Measurements from ENCODE around the gene TGFBR3. TPM values are rescaled to one million over a fixed set of nuclear protein-coding genes. Genes with fewer than 3 reads are reported as not detected.

Gene TGFBR3
- total RNA-seq, 2 donors from 2014 or later = 2.5 to 4.3 TPM

- no peaks in the 10 kb centered on the region for H3K9me3 Mint-ChIP-seq
- H3K27ac Mint-ChIP-seq = no peak overlapping the region
- peaks cover 5% of the 10 kb centered on the region for H3K4me1 Mint-ChIP-seq
- H3K4me3 Mint-ChIP-seq = no peak overlapping the region
- H3K27me3 Mint-ChIP-seq = no peaks in the 10 kb centered on the region
- H3K36me3 Mint-ChIP-seq (ENCODE audit: low read depth) = peaks cover 22% of the 10 kb centered on the region
- no peak for ATAC-seq (replicated peaks)
Measured at GRCh38 chr1:91783423-91784170, 102.4 kb downstream of the TGFBR3 start.

GRCh38 chr1:91781901-91782622, 103.9 kb downstream of the TGFBR3 start:
- Mint-ChIP-seq H3K4me1 (peaks cover 5% of the 10 kb centered on the region), H3K9me3 (no peaks in the 10 kb centered on the region), H3K27ac (no peak overlapping the region), H3K36me3 (ENCODE audit: low read depth) (peaks cover 14% of the 10 kb centered on the region), H3K4me3 (no peak overlapping the region), H3K27me3 (no peaks in the 10 kb centered on the region)
- no peak for ATAC-seq (replicated peaks)

DNA sequence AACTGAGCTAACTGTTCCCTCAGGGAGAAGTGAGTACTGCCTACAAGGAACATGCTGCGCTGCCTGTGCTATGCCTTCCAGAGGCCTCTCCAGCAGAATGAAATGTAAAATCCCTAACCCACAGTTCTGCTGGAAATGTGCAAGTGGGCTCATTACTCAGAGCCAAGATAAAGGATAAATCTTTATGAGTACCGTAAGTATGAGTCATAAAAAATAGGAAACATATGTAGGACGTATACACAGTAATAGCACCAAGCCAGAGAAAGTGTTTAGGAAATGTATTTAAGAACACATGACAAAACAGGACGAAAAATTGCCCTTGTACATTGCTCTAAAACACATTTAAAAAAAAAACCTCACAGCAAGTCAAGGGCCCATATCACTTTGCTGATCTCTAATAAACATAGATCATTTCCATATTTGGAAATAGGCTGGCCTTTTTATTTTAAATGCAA, 104.6 kb downstream of the TGFBR3 start:
- Mint-ChIP-seq H3K36me3 (ENCODE audit: low read depth) (peaks cover 13% of the 10 kb centered on the region), H3K27me3 (no peaks in the 10 kb centered on the region), H3K27ac (no peak overlapping the region), H3K9me3 (no peaks in the 10 kb centered on the region), H3K4me1 (peaks cover 5% of the 10 kb centered on the region), H3K4me3 (no peak overlapping the region)
- peak; percentile 21 for ATAC-seq (replicated peaks)

DNA sequence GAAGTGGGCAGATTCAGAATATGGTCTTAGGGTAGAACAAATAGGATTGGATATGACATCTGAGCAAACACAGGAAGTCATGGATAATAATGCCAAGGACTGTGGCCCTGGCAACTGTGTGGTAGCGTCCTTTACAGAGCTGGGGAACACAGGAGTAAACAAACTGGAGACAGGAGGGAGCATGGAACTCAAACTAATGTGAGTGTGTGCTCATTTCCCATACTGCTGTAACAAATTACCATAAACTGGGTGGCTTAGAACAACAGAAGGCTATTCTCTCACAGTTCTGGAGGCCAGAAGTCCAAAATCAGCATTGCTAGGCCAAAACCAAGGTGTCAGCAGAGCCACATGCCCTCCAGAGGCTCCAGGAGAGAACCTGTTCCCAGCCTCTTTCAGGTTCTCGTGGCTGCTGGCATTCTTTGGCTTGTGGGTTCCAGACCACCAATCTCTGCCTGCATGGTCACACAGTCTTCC, 106.4 kb downstream of the TGFBR3 start:
- Mint-ChIP-seq H3K27me3 (no peaks in the 10 kb centered on the region), H3K27ac (no peak overlapping the region), H3K36me3 (ENCODE audit: low read depth) (peaks cover 10% of the 10 kb centered on the region), H3K4me3 (no peak overlapping the region), H3K9me3 (no peaks in the 10 kb centered on the region), H3K4me1 (peaks cover 5% of the 10 kb centered on the region)
- no peak for ATAC-seq (replicated peaks)

DNA sequence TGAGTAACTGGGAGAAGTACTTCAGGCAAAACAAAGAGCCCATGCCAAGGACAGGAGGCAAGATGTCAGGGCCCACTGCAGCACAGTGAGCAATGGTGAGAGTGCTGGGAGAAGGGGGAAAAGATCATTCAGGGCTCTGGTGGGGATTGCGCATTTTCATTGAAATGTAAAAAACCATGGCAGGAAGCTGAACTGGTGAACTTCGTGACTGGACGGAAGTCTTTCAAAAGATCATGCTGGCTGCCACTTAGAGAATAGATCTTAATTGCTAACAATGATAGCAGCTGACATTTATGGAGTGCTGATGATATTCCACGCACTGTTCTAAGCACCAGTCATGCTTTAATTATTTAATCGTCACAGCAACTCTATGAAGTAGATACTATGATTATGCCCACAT, 107.0 kb downstream of the TGFBR3 start:
- ATAC-seq (replicated peaks) = no peak
- no peak overlapping the region for H3K4me3 Mint-ChIP-seq
- no peaks in the 10 kb centered on the region for H3K27me3 Mint-ChIP-seq
- peaks cover 10% of the 10 kb centered on the region for H3K36me3 Mint-ChIP-seq (ENCODE audit: low read depth)
- H3K4me1 Mint-ChIP-seq = peaks cover 5% of the 10 kb centered on the region
- no peaks in the 10 kb centered on the region for H3K9me3 Mint-ChIP-seq
- H3K27ac Mint-ChIP-seq = no peak overlapping the region

GRCh38 chr1:91777630-91778300, 108.2 kb downstream of the TGFBR3 start:
- Mint-ChIP-seq H3K27me3 (no peaks in the 10 kb centered on the region), H3K4me1 (peaks cover 5% of the 10 kb centered on the region), H3K36me3 (ENCODE audit: low read depth) (peaks cover 10% of the 10 kb centered on the region), H3K4me3 (no peak overlapping the region), H3K27ac (no peak overlapping the region), H3K9me3 (no peaks in the 10 kb centered on the region)
- ATAC-seq (replicated peaks) = no peak

GRCh38 chr1:91777196-91777595, 108.8 kb downstream of the TGFBR3 start:
- peaks cover 10% of the 10 kb centered on the region for H3K36me3 Mint-ChIP-seq (ENCODE audit: low read depth)
- H3K9me3 Mint-ChIP-seq = no peaks in the 10 kb centered on the region
- H3K4me3 Mint-ChIP-seq = no peak overlapping the region
- peaks cover 5% of the 10 kb centered on the region for H3K4me1 Mint-ChIP-seq
- no peak overlapping the region for H3K27ac Mint-ChIP-seq
- no peak for ATAC-seq (replicated peaks)
- no peaks in the 10 kb centered on the region for H3K27me3 Mint-ChIP-seq

- H3K4me3 Mint-ChIP-seq = no peak overlapping the region
- H3K27ac Mint-ChIP-seq = no peak overlapping the region
- peaks cover 2% of the 10 kb centered on the region for H3K36me3 Mint-ChIP-seq (ENCODE audit: low read depth)
- no peaks in the 10 kb centered on the region for H3K9me3 Mint-ChIP-seq
- H3K27me3 Mint-ChIP-seq = no peaks in the 10 kb centered on the region
- H3K4me1 Mint-ChIP-seq = peaks cover 1% of the 10 kb centered on the region
- no peak for ATAC-seq (replicated peaks)
Measured at GRCh38 chr1:91776068-91776794, 109.7 kb downstream of the TGFBR3 start.

- no peaks in the 10 kb centered on the region for H3K27me3 Mint-ChIP-seq
- ATAC-seq (replicated peaks) = no peak
- no peaks in the 10 kb centered on the region for H3K9me3 Mint-ChIP-seq
- H3K27ac Mint-ChIP-seq = no peak overlapping the region
- H3K4me1 Mint-ChIP-seq = no peaks in the 10 kb centered on the region
- no peak overlapping the region for H3K4me3 Mint-ChIP-seq
- no peaks in the 10 kb centered on the region for H3K36me3 Mint-ChIP-seq (ENCODE audit: low read depth)
Measured at GRCh38 chr1:91775227-91775626, 110.7 kb downstream of the TGFBR3 start.

DNA sequence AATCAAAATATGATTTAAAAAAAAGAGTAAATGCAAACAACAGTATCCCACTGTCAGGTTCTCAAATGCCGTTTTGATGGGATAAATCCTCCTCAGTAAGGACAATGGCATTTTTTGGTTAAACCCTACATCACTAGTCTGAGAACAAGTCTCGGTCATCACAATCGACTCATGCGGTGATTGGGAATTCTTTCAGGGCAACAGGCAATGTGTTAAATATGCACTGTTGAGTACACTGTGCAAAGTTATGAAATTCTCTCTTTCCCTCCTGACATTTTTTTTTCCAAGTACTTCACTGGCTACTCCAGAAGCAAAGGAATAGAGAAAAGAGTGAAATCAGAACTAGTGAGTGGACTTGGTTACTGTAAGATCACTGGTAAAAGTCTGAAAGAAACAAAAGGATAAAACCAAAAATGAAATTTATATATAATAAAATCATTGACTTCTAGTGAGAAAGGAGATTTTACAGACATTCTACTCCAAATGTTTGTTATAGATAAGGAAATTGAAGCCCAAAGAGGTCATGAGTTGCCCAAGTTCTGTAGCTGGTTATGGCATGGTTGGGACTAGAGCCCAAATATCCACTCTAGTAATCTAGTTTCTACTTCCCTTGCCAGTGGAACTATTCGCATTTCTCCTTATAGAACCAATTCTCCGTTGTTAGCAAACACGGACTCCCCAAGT, 111.3 kb downstream of the TGFBR3 start:
- Mint-ChIP-seq H3K4me3 (no peak overlapping the region), H3K9me3 (no peaks in the 10 kb centered on the region), H3K36me3 (ENCODE audit: low read depth) (no peaks in the 10 kb centered on the region), H3K4me1 (no peaks in the 10 kb centered on the region), H3K27ac (no peak overlapping the region), H3K27me3 (no peaks in the 10 kb centered on the region)
- no peak for ATAC-seq (replicated peaks)

DNA sequence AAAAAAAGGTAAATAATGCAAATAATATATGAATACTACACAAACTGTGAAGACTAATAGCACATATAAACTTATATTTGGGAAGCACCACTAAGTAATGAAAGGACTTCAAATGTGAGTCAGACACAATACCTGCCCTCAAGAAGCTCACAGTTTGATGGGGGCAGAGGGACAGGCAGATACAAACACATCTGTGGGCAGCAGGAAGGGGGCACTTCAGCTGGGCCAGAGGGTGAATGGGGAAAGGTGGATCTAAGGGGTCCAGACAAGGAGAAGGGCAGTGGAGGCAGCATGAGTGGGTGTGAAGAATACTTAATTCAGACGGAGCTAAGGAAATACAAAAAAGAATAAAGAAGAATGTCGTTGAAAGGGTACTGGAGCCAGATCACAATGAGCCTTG, 114.2 kb downstream of the TGFBR3 start:
- Mint-ChIP-seq H3K27me3 (no peaks in the 10 kb centered on the region), H3K4me1 (peaks cover 9% of the 10 kb centered on the region), H3K27ac (no peak overlapping the region), H3K4me3 (no peak overlapping the region), H3K36me3 (ENCODE audit: low read depth) (peaks cover 8% of the 10 kb centered on the region), H3K9me3 (no peaks in the 10 kb centered on the region)
- ATAC-seq (replicated peaks) = no peak

- no peak overlapping the region for H3K4me3 Mint-ChIP-seq
- H3K27ac Mint-ChIP-seq = no peak overlapping the region
- no peak for ATAC-seq (replicated peaks)
- no peaks in the 10 kb centered on the region for H3K27me3 Mint-ChIP-seq
- H3K9me3 Mint-ChIP-seq = no peaks in the 10 kb centered on the region
- H3K36me3 Mint-ChIP-seq (ENCODE audit: low read depth) = peaks cover 8% of the 10 kb centered on the region
- peaks cover 9% of the 10 kb centered on the region for H3K4me1 Mint-ChIP-seq
Measured at GRCh38 chr1:91770667-91771268, 115.2 kb downstream of the TGFBR3 start.

GRCh38 chr1:91769742-91770141, 116.2 kb downstream of the TGFBR3 start:
- Mint-ChIP-seq H3K27me3 (no peaks in the 10 kb centered on the region), H3K4me1 (peaks cover 9% of the 10 kb centered on the region), H3K9me3 (no peaks in the 10 kb centered on the region), H3K27ac (peak overlapping the region; percentile 57), H3K36me3 (ENCODE audit: low read depth) (peaks cover 13% of the 10 kb centered on the region), H3K4me3 (no peak overlapping the region)
- no peak for ATAC-seq (replicated peaks)
